K562 (cell line): Measurements from ENCODE around the gene TNN. TPM values are rescaled to one million over a fixed set of nuclear protein-coding genes. Genes with fewer than 3 reads are reported as not detected.

ENCODE experiments used
- ATAC-seq: fragments of 200-7000 bp; cut with Tn5 transposase; 3 replicates; pipeline ENCODE4 v1.9.1; 2020; ENCODE audit warnings: moderate library complexity
- BruUV-seq: library from RNA; stranded (reverse); fragments of 400-500 nt; replicated peaks from 2 replicates; lab custom pipeline; 2021; lab: Mats Ljungman, UMichigan
- CTCF ChIA-PET: fragments of 300-600 bp; formaldehyde crosslinking; extraction: SDS; loops from one replicate; lab custom pipeline; 2021; ENCODE audit warnings: low intra/inter-chr PET ratio; lab: Yijun Ruan, JAX
- POLR2A ChIA-PET: fragments of 300-600, 350-650 bp; sonication (Branson Sonifier 250); formaldehyde crosslinking; extraction: SDS; loops from one replicate; lab custom pipeline; 2021; ENCODE audit warnings: antibody characterized with exemption, inconsistent platforms; lab: Yijun Ruan, JAX
- DNase-seq, 4 experiments: peaks; one replicate each; pipeline versions ENCODE4 v3.0.0 to v3.0.0-alpha.2; 2011 to 2018; ENCODE audit warnings: low spot score in 3 of 4, mixed read lengths in 3 of 4; ENCODE audit errors: extremely low read depth in 1 of 4
- FAIRE-seq: peaks from 2 replicates; lab custom pipeline; 2011; peaks lifted over from hg19 to GRCh38; lab: Jason Lieb, UNC
- H2AFZ ChIP-seq: 2 replicates; pipeline ENCODE4 v1.6.0; 2011; ENCODE audit warnings: low read depth, low read length, control low read depth, inconsistent platforms
- H3K27ac ChIP-seq: fragments of 200-600 bp; 3 replicates; pipeline ENCODE4 v1.8.0; 2011; ENCODE audit warnings: low read depth, mild to moderate bottlenecking, control low read depth, inconsistent platforms, low read length, moderate library complexity, mixed read lengths; ENCODE audit errors: extremely low read depth
- H3K27me3 ChIP-seq, 2 experiments: fragments of 300-600 bp in 1 of 2; 2 replicates in 1 of 2; 3 replicates in 1 of 2; pipeline versions ENCODE4 v1.6.0 to v1.8.0; 2011; ENCODE audit warnings: inconsistent platforms in 2 of 2, low read length in 2 of 2, mild to moderate bottlenecking in 1 of 2, mixed read lengths in 1 of 2, moderate library complexity in 1 of 2; ENCODE audit not compliant: control insufficient read depth in 2 of 2, insufficient read depth in 2 of 2
- H3K36me3 ChIP-seq: fragments of 300-600 bp; 3 replicates; pipeline ENCODE4 v1.8.0; 2011; ENCODE audit warnings: mild to moderate bottlenecking, low read length, inconsistent platforms; ENCODE audit not compliant: control insufficient read depth, insufficient read depth
- H3K4me1 ChIP-seq, 2 experiments: fragments of 200-600 bp in 1 of 2; replicated peaks in 1 of 2; 2 replicates in 1 of 2; 3 replicates in 1 of 2; pipeline versions ENCODE4 v1.5.1 to v1.8.0; 2011; ENCODE audit warnings: inconsistent platforms in 2 of 2, low read length in 2 of 2, mild to moderate bottlenecking in 1 of 2, mixed read lengths in 1 of 2, moderate library complexity in 1 of 2; ENCODE audit not compliant: control insufficient read depth in 2 of 2, insufficient read depth in 2 of 2
- H3K4me2 ChIP-seq: 2 replicates; pipeline ENCODE4 v1.6.1; 2011; ENCODE audit warnings: low read length, control low read depth, inconsistent platforms, mixed read lengths; ENCODE audit not compliant: insufficient read depth
- H3K4me3 ChIP-seq: fragments of 200-600 bp; sonication (generic), shearing (Covaris generic); 2 replicates; pipeline ENCODE4 v1.5.1; 2016; ENCODE audit warnings: control low read depth, inconsistent platforms
- H3K79me2 ChIP-seq: fragments of 200-600 bp; 3 replicates; pipeline ENCODE4 v1.8.0; 2011; ENCODE audit warnings: low read length, inconsistent platforms; ENCODE audit not compliant: control insufficient read depth, insufficient read depth
- H3K9ac ChIP-seq, 2 experiments: 2 replicates each; pipeline versions ENCODE4 v1.6.0 to v1.6.1; 2011; ENCODE audit warnings: low read depth in 2 of 2, low read length in 2 of 2, control low read depth in 1 of 2, inconsistent platforms in 1 of 2, mild to moderate bottlenecking in 1 of 2, mixed read lengths in 1 of 2; ENCODE audit not compliant: insufficient read depth in 1 of 2
- H3K9me1 ChIP-seq: one replicate; pipeline ENCODE4 v1.6.0; 2011; ENCODE audit warnings: inconsistent platforms, mild to moderate bottlenecking, low read length, moderate library complexity; ENCODE audit not compliant: control insufficient read depth, insufficient read depth
- H3K9me3 ChIP-seq: replicated peaks from 2 replicates; pipeline ENCODE4 v1.5.1; 2011; ENCODE audit warnings: low read depth, low read length, inconsistent platforms; ENCODE audit not compliant: control insufficient read depth, insufficient read depth
- H4K20me1 ChIP-seq: replicated peaks from 2 replicates; pipeline ENCODE4 v1.6.1; 2011; ENCODE audit warnings: low read length, inconsistent platforms, mixed read lengths; ENCODE audit not compliant: control insufficient read depth, insufficient read depth
- FUS ChIP-seq: fragments of 200-400 bp; formaldehyde crosslinking; optimal IDR thresholded peaks from 2 replicates; pipeline ENCODE3; 2017; ENCODE audit warnings: low read depth, low read length
- HNRNPL ChIP-seq: fragments of 200-400 bp; formaldehyde crosslinking; IDR thresholded peaks from 2 replicates; pipeline ENCODE4 v1.6.1; 2017; ENCODE audit warnings: low read depth, mild to moderate bottlenecking, low read length
- HNRNPLL ChIP-seq: fragments of 200-400 bp; formaldehyde crosslinking; IDR thresholded peaks from 2 replicates; pipeline ENCODE4 v1.6.1; 2017; ENCODE audit warnings: low read length, low read depth, mild to moderate bottlenecking; ENCODE audit not compliant: poor library complexity, severe bottlenecking
- HNRNPUL1 ChIP-seq: fragments of 200-400 bp; formaldehyde crosslinking; IDR thresholded peaks from 2 replicates; pipeline ENCODE4 v1.6.1; 2017; ENCODE audit warnings: low read length
- MAFF ChIP-seq: IDR thresholded peaks from 2 replicates; pipeline ENCODE4 v1.6.1; 2012; ENCODE audit warnings: low read length, improper control_type of control experiment
- NRF1 ChIP-seq, 2 experiments: fragments of 450-650 bp; IDR thresholded peaks in 1 of 2; conservative IDR thresholded peaks in 1 of 2; 2 replicates each; pipeline ENCODE4 v1.6.1; 2014; ENCODE audit warnings: mild to moderate bottlenecking in 2 of 2
- SOX6 ChIP-seq: fragments of 450-650 bp; IDR thresholded peaks from 2 replicates; pipeline ENCODE4 v1.6.1; 2014; ENCODE audit warnings: mild to moderate bottlenecking
- SPI1 ChIP-seq: IDR thresholded peaks from 2 replicates; pipeline ENCODE4 v1.6.1; 2011; ENCODE audit warnings: low read depth, low read length, control low read depth, borderline replicate concordance
- TEAD2 ChIP-seq: fragments of 450-650 bp; IDR thresholded peaks from 2 replicates; pipeline ENCODE4 v1.6.1; 2016; ENCODE audit warnings: missing genetic modification characterization, control low read depth, missing compliant biosample characterization
- TOE1 ChIP-seq, 2 experiments: fragments of 450-650 bp in 1 of 2; sonication (generic) in 1 of 2; formaldehyde crosslinking in 1 of 2; IDR thresholded peaks; 2 replicates each; pipeline versions ENCODE4 v1.7.1 to v1.8.0; 2016 to 2022; ENCODE audit warnings: borderline replicate concordance in 2 of 2, mild to moderate bottlenecking in 2 of 2, antibody characterized with exemption in 1 of 2, inconsistent platforms in 1 of 2, low read depth in 1 of 2, missing genetic modification reagents in 1 of 2, moderate library complexity in 1 of 2
- ZC3H11A ChIP-seq: IDR thresholded peaks from 2 replicates; pipeline ENCODE4 v1.6.1; 2012; ENCODE audit warnings: low read depth, low read length, improper control_type of control experiment
- ZNF277 ChIP-seq: fragments of 250-450 bp; sonication (Bioruptor Pico); IDR thresholded peaks from 2 replicates; pipeline ENCODE4 v1.8.0; 2022; ENCODE audit warnings: inconsistent platforms, mild to moderate bottlenecking, moderate library complexity, borderline replicate concordance
- WGBS: fragments of 100-300 bp; shearing (Covaris generic); methylation state at CpG from one replicate; pipeline ENCODE4 v1.1.6; 2016; ENCODE audit warnings: low coverage, mixed read lengths; ENCODE audit not compliant: insufficient coverage; ENCODE audit errors: missing lambda C conversion rate; 5-methylcytosine and 5-hydroxymethylcytosine counted together
- in situ Hi-C: fragments of 300-500 bp; cut with MboI; formaldehyde crosslinking; loops from 4 replicates; pipeline ENCODE4 v1.15.0; 2018; ENCODE audit warnings: inconsistent platforms, mixed read lengths
- intact Hi-C: fragments of 100-400 bp; cut with micrococcal nuclease; formaldehyde crosslinking; loops from 2 replicates; pipeline ENCODE4 v1.14.2; 2022
- polyA plus RNA-seq, 8 experiments: library from polyadenylated mRNA; depleted of rRNA in 4 of 8; stranded (reverse) in 5 of 8; unstranded in 3 of 8; fragments of >200 nt; fragmentation: Nextera tagmentation in 2 of 8; fragmentation: Illumina TruSeq in 1 of 8; extraction: Ambion mirVana in 2 of 8; extraction: Trizol in 1 of 8; gene quantifications; 2 replicates each; pipeline versions ENCODE4 v1.2.1 to v1.2.3, GENCODE V29; 2011 to 2014; ENCODE audit warnings: inconsistent platforms in 1 of 8, missing spikeins in 1 of 8
- total RNA-seq, 7 experiments: library from RNA; depleted of rRNA in 6 of 7; stranded (reverse); fragments of >200 nt in 6 of 7; fragmentation: Illumina TruSeq in 2 of 7; extraction: Trizol in 2 of 7; gene quantifications; 2 replicates each; pipeline versions ENCODE4 v1.2.1 to v1.2.3, GENCODE V29; 2011 to 2021; ENCODE audit warnings: low replicate concordance in 1 of 7
- TF ChIP-seq, protein P1 (sequence below): fragments of 250-450 bp; sonication (Bioruptor Pico); IDR thresholded peaks from 2 replicates; pipeline ENCODE4 v1.9.0; 2021; ENCODE audit warnings: mild to moderate bottlenecking, inconsistent platforms
- TF ChIP-seq, protein P2 (sequence below): fragments of 450-650 bp; IDR thresholded peaks from 2 replicates; pipeline ENCODE4 v1.6.1; 2016; ENCODE audit warnings: antibody characterized with exemption

TNN gene
- total and polyA plus RNA-seq, 9 of the 15 experiments (the other 6 are each of a cell fraction or from before 2014, with no cell fraction given): 0.01 to 0.09 (median 0.07) TPM; not detected in 4

- in situ Hi-C loops (no loop called here), intact Hi-C loops (no loop called here)
- H3K4me3 ChIP-seq: no peak overlapping the region
- H3K4me1 ChIP-seq: no peaks in the 10 kb centered on the region
- no peak overlapping the region for H3K9ac ChIP-seq
- no peak overlapping the region for H3K4me2 ChIP-seq
- DNase-seq: no peak
- H4K20me1 ChIP-seq: no peaks in the 10 kb centered on the region; the same call in 1 of the 2 replicates
- CTCF ChIA-PET: no interaction called here
- no TSS peak for BruUV-seq
- POLR2A ChIA-PET: interaction anchor here (1.2 kb wide), 1 partner anchor 23 kb away, joined by 3 read pairs; no protein-coding TSS in a partner anchor
- ATAC-seq: no peak
- no peak overlapping the region for H2AFZ ChIP-seq
- H3K9me1 ChIP-seq: no peaks in the 10 kb centered on the region
- H3K79me2 ChIP-seq: no peaks in the 10 kb centered on the region
- H3K36me3 ChIP-seq: no peaks in the 10 kb centered on the region
- WGBS: 0% methylated on average over 2 of the region's 2 CpGs
- no peak overlapping the region for H3K27ac ChIP-seq
- TF ChIP-seq ZC3H11A (no peak), HNRNPUL1 (no peak), MAFF (no peak), ZNF277 (CRISPR knock-in tag) (no peak), NRF1 (conservative IDR thresholded peaks at IDR 0.05 in 1 of 2, IDR thresholded peaks at IDR 0.05 in 1 of 2) (no peak), HNRNPL (no peak), SPI1 (no peak), SOX6 (no peak), HNRNPLL (no peak), TEAD2 (tag) (no peak), FUS (no peak), TOE1 (IDR thresholded peaks at IDR 0.05; ENCODE audit: borderline replicate concordance) (no peak), TOE1 (CRISPR knock-in tag; IDR thresholded peaks at IDR 0.05; ENCODE audit: borderline replicate concordance, low read depth) (no peak)
- TF ChIP-seq, protein P1, sequence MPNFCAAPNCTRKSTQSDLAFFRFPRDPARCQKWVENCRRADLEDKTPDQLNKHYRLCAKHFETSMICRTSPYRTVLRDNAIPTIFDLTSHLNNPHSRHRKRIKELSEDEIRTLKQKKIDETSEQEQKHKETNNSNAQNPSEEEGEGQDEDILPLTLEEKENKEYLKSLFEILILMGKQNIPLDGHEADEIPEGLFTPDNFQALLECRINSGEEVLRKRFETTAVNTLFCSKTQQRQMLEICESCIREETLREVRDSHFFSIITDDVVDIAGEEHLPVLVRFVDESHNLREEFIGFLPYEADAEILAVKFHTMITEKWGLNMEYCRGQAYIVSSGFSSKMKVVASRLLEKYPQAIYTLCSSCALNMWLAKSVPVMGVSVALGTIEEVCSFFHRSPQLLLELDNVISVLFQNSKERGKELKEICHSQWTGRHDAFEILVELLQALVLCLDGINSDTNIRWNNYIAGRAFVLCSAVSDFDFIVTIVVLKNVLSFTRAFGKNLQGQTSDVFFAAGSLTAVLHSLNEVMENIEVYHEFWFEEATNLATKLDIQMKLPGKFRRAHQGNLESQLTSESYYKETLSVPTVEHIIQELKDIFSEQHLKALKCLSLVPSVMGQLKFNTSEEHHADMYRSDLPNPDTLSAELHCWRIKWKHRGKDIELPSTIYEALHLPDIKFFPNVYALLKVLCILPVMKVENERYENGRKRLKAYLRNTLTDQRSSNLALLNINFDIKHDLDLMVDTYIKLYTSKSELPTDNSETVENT (CRISPR knock-in tag): no peak
- TF ChIP-seq, protein P2, sequence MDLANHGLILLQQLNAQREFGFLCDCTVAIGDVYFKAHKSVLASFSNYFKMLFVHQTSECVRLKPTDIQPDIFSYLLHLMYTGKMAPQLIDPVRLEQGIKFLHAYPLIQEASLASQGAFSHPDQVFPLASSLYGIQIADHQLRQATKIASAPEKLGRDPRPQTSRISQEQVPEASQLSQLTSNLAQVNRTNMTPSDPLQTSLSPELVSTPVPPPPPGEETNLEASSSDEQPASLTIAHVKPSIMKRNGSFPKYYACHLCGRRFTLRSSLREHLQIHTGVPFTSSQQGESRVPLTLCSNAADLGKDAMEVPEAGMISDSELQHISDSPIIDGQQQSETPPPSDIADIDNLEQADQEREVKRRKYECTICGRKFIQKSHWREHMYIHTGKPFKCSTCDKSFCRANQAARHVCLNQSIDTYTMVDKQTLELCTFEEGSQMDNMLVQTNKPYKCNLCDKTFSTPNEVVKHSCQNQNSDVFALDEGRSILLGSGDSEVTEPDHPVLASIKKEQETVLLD: no peak
- TF ChIP-seq, all 486 proteins: peak for 0
- Histone ChIP-seq H3K27me3 (peaks cover 11 to 22% of the 10 kb centered on the region in 2 experiments; a peak in 4 of 5 replicates), H3K9me3 (no peaks in the 10 kb centered on the region)
- no peak for FAIRE-seq
These were observed 47.4 kb downstream of the TNN start for GRCh38 chr1:175114996-175115395.
